H1 (cell line): ENCODE data around the gene PQBP1. TPM values are rescaled to one million over a fixed set of nuclear protein-coding genes. Genes with fewer than 3 reads are reported as not detected.

ENCODE experiments used
- CHD7 ChIP-seq: fragments of 300-600 bp; sonication (generic); IDR thresholded peaks from 2 replicates; pipeline ENCODE4 v1.7.1; 2012; ENCODE audit warnings: low read length, moderate library complexity, mild to moderate bottlenecking, inconsistent platforms; ENCODE audit not compliant: insufficient replicate concordance
- YY1 ChIP-seq: IDR thresholded peaks from 2 replicates; pipeline ENCODE4 v1.6.1; 2011; ENCODE audit warnings: low read depth, mild to moderate bottlenecking, low read length
- polyA plus RNA-seq, 7 experiments: library from polyadenylated mRNA; depleted of rRNA in 3 of 7; stranded (reverse) in 5 of 7; unstranded in 2 of 7; fragments of >200 nt in 5 of 7; fragments of 200-250 nt in 2 of 7; gene quantifications; 1 replicate in 5 of 7; 2 replicates in 1 of 7; 4 replicates in 1 of 7; pipeline versions ENCODE4 v1.2.1 to v1.2.3, GENCODE V29; 2011 to 2013; ENCODE audit warnings: missing spikeins in 2 of 7, mixed read lengths in 2 of 7
- total RNA-seq: library from RNA; stranded (reverse); fragmentation: NEBNext Ultra II Directional; extraction: Animal tissue kit (Norgen Biotek cat#: 25700); gene quantifications from 2 replicates; pipeline ENCODE4 v1.2.1, GENCODE V29; 2021

Gene PQBP1
- total and polyA plus RNA-seq, 2 of the 8 experiments (the other 6 are each of a cell fraction or from before 2014, with no cell fraction given) = 91.7 to 95.9 TPM

GRCh38 chrX:48927123-48927522 is 29.4 kb downstream of the PQBP1 start (continued):
- TF ChIP-seq CHD7 (no peak), YY1 (no peak)
- TF ChIP-seq, all 59 proteins: peak for 2
